HL-60 (cell line): ENCODE results near the gene PDE6B.

ENCODE experiments used
- DNase-seq, 2 experiments: peaks; one replicate each; pipeline ENCODE4 v3.0.0-alpha.2; 2010 to 2020; ENCODE audit warnings: low read depth in 1 of 2, low spot score in 1 of 2
- H3K27ac ChIP-seq: fragments of 250-450 bp; sonication (Bioruptor Pico); replicated peaks from 2 replicates; pipeline ENCODE4 v1.5.1; 2020; ENCODE audit warnings: mild to moderate bottlenecking, moderate library complexity
- H3K27me3 ChIP-seq: fragments of 250-450 bp; sonication (Bioruptor Pico); 2 replicates; pipeline ENCODE4 v1.5.1; 2021; ENCODE audit warnings: mild to moderate bottlenecking, moderate library complexity; ENCODE audit not compliant: insufficient read depth, poor library complexity, severe bottlenecking
- H3K4me3 ChIP-seq: replicated peaks from 2 replicates; pipeline ENCODE4 v1.5.1; 2011; ENCODE audit warnings: mild to moderate bottlenecking, control low read depth, low read length; ENCODE audit not compliant: insufficient read depth
- CTCF ChIP-seq: IDR thresholded peaks from one replicate; pipeline ENCODE4 v1.5.1; 2011; ENCODE audit warnings: low read length, control low read depth, inconsistent platforms; ENCODE audit not compliant: insufficient read depth
- GABPA ChIP-seq: IDR thresholded peaks from 2 replicates; pipeline ENCODE4 v1.6.1; 2012; ENCODE audit warnings: low read depth
- POLR2AphosphoS5 ChIP-seq: IDR thresholded peaks from 2 replicates; pipeline ENCODE4 v1.6.1; 2012; ENCODE audit warnings: low read depth
- REST ChIP-seq: IDR thresholded peaks from 2 replicates; pipeline ENCODE4 v1.6.1; 2012; ENCODE audit warnings: low read depth; ENCODE audit not compliant: insufficient replicate concordance
- SPI1 ChIP-seq: IDR thresholded peaks from 2 replicates; pipeline ENCODE4 v1.6.1; 2012; ENCODE audit warnings: low read depth, mild to moderate bottlenecking, borderline replicate concordance

PDE6B gene

DNA sequence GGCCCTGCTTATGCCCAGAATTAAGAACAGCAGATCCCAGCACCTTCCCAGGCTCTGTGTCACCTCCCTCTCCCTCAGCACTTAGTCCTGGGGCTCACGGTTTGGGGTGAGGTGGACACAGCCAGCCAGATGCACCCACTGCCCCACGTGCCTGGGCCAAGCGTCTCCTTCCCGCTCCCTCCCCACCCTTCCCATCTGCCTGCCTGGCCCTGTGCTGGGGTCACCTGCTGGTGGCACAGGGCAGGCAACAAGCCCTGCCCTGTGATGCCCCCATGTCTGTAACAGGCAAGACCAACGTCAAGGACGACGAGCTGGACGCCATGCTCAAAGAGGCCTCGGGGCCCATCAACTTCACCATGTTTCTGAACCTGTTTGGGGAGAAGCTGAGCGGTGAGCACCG, 54.3 kb downstream of the PDE6B start:
- peaks cover 3% of the 10 kb centered on the region for H3K27me3 ChIP-seq
- H3K27ac ChIP-seq: no peak overlapping the region
- TF ChIP-seq REST (no peak), SPI1 (no peak), CTCF (no peak), POLR2AphosphoS5 (no peak), GABPA (no peak)
- no peak overlapping the region for H3K4me3 ChIP-seq
- no peak for DNase-seq

DNA sequence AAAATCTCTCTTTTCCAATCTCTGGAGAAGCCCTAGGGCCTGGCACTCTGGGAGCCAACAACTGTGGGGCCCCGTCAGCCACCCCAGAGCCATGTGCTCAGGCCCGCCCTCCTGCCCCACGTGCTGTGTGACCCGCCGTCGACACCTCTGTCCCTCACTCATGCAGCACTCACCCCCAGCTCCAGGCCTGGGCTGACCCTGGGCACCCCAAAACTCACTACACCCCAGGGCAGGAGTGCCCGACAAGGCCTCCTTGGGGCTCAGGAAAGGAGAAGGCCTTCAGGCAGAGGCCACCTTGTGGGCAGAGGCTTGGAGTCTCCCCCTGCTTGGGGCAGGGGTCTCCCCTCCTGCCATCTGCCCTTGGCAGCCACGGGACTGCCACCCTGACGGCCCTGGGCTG, 54.7 kb downstream of the PDE6B start:
- Histone ChIP-seq H3K4me3 (no peak overlapping the region), H3K27me3 (peaks cover 3% of the 10 kb centered on the region), H3K27ac (no peak overlapping the region)
- no peak for TF ChIP-seq POLR2AphosphoS5
- TF ChIP-seq GABPA: no peak
- TF ChIP-seq CTCF: no peak
- no peak for TF ChIP-seq SPI1
- TF ChIP-seq REST: no peak
- DNase-seq: no peak

DNA sequence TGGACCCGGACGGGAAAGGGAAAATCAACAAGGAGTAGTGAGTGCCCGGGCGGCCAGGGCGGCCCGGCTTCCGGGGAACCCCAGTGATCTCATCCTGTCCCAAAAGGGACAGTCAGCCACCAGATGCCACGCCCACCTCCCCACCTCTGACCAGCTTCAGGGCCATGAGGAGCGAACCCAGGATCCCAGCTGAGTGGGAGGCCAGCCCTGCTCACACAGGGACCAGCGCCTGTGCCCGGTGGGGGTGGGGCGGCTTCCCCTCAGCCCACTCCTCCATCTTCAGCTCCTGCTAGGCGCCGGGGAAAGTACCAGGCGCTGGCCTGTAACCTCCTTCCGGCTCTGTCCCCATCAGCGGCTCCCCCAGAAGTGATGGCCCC, 55.2 kb downstream of the PDE6B start:
- TF ChIP-seq SPI1: no peak
- no peak for TF ChIP-seq CTCF
- TF ChIP-seq REST: no peak
- no peak for TF ChIP-seq POLR2AphosphoS5
- TF ChIP-seq GABPA: no peak
- DNase-seq: no peak
- Histone ChIP-seq H3K4me3 (no peak overlapping the region), H3K27ac (no peak overlapping the region), H3K27me3 (peaks cover 3% of the 10 kb centered on the region)
